Measurements from ENCODE around the gene CD63.

Gene CD63

DNA sequence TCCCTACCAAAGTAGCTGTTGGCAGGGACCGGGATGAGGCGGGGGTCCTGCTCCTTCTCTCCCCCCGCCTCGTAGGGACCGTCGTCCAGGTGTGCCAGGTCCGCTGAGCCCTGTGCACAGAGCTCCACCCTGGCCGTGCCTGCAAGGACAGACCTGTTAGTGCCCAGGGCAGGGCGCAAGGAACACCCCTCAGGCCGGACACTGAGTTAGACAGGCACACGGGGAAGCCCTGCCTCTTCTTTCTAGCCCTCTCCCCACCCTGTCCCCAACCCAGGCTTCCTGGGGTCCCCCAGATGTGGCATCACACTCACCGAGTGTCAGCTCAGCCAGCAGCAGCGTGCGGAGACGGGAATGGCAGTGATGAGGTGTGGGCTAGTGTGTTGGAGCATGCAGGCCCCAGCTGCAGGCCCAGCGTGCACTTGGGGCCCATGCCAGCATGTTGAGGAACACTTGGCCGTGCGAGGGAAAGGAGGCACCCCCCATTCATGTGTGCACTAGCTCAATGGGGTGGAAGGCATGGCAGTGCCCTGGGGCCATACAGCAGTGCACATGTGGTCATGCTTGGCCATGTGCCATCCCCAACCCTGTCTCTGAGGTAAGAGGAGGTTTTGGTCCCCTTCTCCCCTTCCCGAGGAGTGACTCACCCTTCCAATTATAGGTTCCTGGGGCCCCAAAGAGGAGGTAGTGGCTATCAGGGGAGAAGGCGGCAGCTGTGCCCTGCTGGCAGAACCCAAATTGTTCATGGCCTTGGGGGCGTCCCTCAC, 28.4 kb downstream of the CD63 start:
- TF ChIP-seq, protein P1, sequence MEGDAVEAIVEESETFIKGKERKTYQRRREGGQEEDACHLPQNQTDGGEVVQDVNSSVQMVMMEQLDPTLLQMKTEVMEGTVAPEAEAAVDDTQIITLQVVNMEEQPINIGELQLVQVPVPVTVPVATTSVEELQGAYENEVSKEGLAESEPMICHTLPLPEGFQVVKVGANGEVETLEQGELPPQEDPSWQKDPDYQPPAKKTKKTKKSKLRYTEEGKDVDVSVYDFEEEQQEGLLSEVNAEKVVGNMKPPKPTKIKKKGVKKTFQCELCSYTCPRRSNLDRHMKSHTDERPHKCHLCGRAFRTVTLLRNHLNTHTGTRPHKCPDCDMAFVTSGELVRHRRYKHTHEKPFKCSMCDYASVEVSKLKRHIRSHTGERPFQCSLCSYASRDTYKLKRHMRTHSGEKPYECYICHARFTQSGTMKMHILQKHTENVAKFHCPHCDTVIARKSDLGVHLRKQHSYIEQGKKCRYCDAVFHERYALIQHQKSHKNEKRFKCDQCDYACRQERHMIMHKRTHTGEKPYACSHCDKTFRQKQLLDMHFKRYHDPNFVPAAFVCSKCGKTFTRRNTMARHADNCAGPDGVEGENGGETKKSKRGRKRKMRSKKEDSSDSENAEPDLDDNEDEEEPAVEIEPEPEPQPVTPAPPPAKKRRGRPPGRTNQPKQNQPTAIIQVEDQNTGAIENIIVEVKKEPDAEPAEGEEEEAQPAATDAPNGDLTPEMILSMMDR (IDR thresholded peaks at IDR 0.05; ENCODE audit: borderline replicate concordance, control extremely low read depth, extremely low read depth, insufficient read depth, missing control alignments) = no peak
- in situ Hi-C loops (cut with MboI; ENCODE audit: low sequenced_read_pairs, unreplicated experiment) = no loop called here
- no peak for DNase-seq (ENCODE audit: low spot score)

DNA sequence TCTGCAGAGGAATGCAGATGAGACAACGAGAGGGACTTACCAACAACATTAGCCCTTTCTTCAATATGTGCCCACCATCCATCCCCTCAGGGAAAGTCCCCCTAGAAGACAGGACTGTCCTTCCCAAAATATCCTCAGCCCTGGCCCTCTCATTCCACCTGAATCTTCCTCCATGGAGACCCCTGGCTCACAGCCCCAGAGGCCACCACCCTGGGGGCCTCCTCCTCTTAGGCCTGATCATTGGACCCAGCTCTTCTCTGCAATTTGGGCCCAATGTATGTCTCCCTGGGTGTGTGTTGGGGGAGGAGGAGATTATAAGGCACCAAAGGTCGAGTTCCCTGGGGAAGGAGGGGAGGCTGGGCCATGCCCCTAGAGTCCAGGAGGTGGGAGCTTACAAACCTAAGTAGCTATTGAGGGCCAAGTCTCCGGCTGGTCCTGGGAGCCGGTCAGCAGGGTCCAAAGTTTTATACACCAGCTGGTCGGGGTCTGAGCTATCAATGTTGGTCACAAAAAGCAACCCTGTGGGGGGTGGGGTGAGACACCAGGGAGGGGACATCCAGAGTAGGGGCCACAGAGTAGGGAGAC, 29.2 kb downstream of the CD63 start:
- DNase-seq (ENCODE audit: low spot score) = no peak
- TF ChIP-seq, protein P1 (IDR thresholded peaks at IDR 0.05; ENCODE audit: borderline replicate concordance, control extremely low read depth, extremely low read depth, insufficient read depth, missing control alignments) = no peak
- in situ Hi-C loops (cut with MboI; ENCODE audit: low sequenced_read_pairs, unreplicated experiment) = no loop called here

DNA sequence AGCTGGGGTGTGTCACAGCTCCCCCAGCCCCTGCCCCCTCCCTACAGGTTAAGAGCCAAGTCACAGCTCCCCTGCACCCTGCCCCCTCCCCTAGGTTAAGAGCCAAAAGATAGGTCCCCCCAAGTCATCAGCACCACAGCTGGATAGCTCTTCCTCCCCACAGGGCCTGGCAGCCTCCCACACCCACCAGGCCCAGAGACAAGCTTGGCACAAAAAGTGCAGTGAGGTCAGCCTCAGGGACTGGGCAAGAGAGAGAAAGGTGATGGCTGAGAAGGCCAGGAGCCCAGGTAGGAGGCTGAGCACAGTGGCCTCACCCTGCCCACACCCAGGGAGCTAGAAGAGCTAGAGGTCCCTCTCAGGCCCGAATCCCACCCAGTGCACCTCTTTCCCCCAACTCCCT, 29.8 kb downstream of the CD63 start:
- DNase-seq (ENCODE audit: low spot score) = no peak
- TF ChIP-seq, protein P1 (IDR thresholded peaks at IDR 0.05; ENCODE audit: borderline replicate concordance, control extremely low read depth, extremely low read depth, insufficient read depth, missing control alignments) = no peak
- in situ Hi-C loops (cut with MboI; ENCODE audit: low sequenced_read_pairs, unreplicated experiment) = no loop called here

DNA sequence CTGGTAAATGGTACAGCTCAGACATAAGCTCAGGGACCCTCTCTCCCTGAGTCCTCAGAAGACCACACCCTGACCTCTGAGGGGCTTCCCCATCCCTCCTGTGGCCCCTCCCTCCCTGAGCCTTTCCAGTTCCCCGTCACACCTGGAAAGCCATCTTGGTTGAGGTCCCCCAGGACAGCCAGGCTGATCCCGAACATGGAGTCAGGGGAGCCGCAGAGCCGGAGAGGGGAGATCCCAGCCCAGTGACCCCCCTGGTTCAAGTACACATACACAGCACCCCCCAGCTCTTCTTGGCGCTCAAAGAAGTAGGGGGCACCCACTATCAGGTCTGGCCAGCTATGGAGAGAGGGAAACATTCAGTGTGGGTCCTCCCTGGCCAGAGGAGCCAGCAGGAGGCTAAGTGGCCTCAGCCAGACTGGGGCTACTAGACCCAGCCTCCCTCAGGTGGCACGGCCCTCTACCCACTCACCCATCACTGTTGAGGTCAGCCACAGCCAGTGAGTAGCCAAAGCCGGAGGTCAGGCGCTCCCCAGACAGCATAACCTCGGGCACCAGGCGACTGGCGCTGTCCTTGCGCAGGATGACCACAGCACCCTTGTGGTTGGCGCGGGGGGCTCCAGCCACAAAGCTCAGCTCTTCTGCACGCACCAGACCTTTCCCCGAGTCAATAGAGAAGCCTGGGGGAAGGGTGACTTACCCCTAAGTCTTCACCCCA, 30.4 kb downstream of the CD63 start:
- TF ChIP-seq, protein P1 (IDR thresholded peaks at IDR 0.05; ENCODE audit: borderline replicate concordance, control extremely low read depth, extremely low read depth, insufficient read depth, missing control alignments) = no peak
- in situ Hi-C loops (cut with MboI; ENCODE audit: low sequenced_read_pairs, unreplicated experiment) = no loop called here

DNA sequence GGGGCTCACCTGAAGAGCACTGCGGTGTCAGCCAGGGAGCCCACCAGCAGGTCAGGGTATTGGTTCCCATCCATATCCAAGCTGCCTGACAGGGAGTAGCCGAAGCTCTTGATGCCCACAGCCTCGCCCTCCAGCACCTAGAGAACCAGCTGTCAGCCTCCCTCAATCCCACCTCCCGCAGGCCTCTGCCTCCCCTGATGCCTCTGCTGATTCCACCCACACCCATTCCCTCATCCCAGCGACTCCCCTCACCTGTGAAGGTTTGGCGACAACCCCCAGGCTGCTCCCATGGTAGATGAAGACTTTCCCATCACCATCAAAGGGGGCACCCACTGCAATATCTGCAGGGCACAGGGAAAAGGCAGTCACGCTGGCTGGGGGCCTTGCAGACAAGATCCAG, 31.1 kb downstream of the CD63 start:
- TF ChIP-seq, protein P1 (IDR thresholded peaks at IDR 0.05; ENCODE audit: borderline replicate concordance, control extremely low read depth, extremely low read depth, insufficient read depth, missing control alignments) = no peak
- no peak for DNase-seq (ENCODE audit: low spot score)
- in situ Hi-C loops (cut with MboI; ENCODE audit: low sequenced_read_pairs, unreplicated experiment) = no loop called here

More for the DNA sequence above, 30.4 kb downstream of the CD63 start:
- DNase-seq (ENCODE audit: low spot score) = no peak

DNA sequence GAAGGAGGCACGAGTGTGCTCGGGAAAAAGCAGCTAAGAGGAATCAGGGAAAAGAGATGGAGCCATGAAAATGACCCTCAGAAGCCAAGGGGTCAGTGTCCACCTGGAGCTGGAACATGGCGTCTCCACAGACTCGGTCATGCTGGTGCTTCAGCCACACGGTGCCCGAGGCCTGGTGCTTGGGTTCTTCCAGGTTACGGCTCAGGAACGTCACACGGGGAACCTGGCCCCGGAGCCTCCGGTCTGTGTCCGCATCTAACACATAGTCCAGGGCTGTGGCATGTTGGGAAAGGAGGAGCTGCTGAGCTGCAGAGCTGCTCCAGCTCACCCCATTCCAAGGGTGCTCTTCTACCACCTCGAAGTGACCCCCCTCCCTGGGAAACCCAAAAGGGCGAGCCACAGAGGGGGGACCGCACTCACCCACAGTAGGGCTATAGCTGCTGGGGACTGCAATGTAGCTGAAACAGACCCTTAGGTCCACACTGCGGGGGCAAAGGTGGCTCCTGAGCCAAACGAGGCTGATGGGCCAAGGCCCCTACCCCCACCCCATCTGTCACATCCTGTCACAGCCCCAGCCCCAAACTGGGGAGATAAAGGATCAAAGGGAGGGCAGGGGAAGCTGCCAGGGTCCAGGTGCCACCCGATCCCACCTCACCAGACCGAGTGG, 31.9 kb downstream of the CD63 start:
- no peak for DNase-seq (ENCODE audit: low spot score)
- TF ChIP-seq, protein P1 (IDR thresholded peaks at IDR 0.05; ENCODE audit: borderline replicate concordance, control extremely low read depth, extremely low read depth, insufficient read depth, missing control alignments) = no peak
- in situ Hi-C loops (cut with MboI; ENCODE audit: low sequenced_read_pairs, unreplicated experiment) = no loop called here
